GF-D8 (cell line): ENCODE results near the gene MGAT4B.
"Not testable (repeated sequence)": the region's sequence is repeated elsewhere in the genome, so short reads cannot be mapped to it uniquely, and the experiment has no call there.

Source experiments
- DNase-seq: peaks from one replicate; lab custom pipeline; 2025; lab: John Stamatoyannopoulos, UW

Gene MGAT4B

DNA sequence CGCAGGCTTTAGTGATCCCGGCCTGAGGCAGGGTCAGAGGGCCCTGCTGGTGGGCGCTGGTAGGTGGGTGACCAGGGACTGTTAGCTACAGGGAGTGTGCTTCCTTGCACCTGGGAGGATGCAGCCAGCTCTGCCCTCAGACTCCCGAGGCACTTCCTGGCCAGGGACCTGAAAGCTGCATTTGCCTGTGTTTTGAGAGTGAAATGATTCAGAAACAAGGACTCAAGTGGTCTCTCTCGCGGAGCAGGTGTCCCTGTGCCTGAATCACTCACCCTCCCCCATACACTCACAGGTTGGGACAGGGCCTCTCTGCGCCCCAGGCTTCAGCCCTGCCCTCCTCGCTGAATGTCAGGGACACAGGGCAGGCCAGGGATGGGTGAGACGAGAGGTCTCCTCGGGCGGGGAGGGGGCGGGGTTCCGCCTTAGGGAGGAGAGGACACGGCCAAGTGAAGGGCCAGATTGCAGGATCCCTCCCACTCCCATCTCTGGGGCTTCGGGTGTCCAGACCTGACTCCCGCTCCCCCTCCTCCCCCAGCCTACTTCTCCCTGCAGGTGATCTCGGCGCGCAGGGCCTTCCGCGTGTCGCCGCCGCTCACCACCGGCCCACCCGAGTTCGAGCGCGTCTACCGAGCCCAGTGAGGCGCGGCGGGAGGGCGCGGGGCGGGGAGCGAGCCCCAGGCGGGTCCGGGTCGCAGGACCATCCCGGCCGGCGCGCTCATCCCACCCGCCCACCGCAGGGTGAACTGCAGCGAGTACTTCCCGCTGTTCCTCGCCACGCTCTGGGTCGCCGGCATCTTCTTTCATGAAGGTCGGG is 11.4 kb downstream of the MGAT4B start:
- no peak for DNase-seq

DNA sequence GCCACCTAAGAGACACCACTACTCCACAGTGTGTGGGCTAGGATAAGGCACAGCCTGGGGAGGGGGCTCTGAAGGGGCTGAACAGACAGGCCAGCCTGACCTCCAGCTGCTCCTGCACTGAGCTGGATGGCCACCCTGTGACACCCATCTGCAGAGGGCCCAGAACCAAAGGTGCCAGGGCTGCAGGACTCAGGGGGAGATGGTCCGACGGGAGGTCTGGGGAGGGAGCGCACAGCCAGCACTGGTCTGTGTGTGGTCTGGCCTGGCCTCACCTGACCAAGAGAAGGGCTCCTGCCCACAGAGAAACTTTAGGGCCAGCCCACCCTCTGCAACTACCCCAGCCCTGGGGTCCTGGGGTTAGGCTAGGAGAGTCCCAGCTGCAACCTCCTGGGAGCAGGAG is 12.1 kb downstream of the MGAT4B start:
- no peak for DNase-seq

DNA sequence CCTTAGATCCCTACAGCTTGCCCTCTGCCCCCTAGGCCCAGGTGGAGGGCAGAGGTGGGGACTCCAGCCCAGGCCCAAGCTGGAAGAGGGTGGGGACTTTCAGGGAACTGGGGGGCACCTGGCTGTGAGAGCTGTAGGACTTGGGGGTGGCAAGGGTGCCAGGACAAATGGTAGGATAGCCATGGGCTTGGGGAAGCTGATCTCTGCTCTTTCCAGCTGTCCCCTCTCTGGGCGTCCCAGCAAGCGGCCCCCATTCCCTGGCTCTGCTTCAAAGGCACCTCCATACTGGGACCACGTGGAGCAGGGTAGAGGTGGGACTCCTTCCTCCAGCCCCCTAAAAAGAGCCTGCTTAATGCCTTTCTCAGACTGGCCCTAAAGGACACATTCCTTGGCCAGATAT is 12.5 kb downstream of the MGAT4B start:
- DNase-seq: no peak

DNA sequence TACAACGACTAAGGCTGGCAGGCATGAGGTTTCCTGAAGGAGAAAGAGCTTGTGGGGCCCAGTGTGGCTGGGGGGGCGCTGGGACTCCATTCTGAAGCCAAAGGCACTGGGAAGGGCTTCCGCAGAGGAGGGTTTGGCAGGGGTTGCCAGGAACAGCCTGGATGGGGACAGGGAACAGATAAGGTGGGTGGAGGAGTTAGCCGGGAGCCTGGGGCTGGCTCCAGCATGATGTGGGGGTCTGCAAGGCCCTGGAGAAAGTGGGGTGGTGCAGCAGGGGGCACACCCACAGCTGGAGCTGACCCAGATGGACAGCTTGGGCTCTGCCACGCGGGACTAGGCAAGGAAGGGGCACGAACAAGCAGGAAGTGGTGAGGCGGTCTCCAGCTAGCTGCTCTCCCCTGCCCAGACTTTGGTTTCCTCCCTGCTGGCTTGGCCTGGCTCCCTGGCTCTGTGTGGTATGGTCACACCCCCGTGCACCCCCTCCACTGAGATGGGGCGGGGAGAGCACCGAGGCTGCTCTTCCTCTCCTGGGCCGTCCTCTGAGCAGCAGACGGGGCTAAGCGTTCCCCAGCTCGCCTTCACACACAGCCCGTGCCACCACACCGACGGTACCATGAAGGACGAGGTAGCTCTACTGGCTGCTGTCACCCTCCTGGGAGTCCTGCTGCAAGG is 13.1 kb downstream of the MGAT4B start, which contains the start of gene LTC4S:
Gene LTC4S, plus strand, starts transcription at position 519 of the 672 bp plus-strand sequence. Its CDS starts 95 bp downstream, at position 614.
- DNase-seq: peak; percentile 93

- DNase-seq: no peak
Observed at GRCh38 chr5:179792612-179793467, 13.8 kb downstream of the MGAT4B start.

DNA sequence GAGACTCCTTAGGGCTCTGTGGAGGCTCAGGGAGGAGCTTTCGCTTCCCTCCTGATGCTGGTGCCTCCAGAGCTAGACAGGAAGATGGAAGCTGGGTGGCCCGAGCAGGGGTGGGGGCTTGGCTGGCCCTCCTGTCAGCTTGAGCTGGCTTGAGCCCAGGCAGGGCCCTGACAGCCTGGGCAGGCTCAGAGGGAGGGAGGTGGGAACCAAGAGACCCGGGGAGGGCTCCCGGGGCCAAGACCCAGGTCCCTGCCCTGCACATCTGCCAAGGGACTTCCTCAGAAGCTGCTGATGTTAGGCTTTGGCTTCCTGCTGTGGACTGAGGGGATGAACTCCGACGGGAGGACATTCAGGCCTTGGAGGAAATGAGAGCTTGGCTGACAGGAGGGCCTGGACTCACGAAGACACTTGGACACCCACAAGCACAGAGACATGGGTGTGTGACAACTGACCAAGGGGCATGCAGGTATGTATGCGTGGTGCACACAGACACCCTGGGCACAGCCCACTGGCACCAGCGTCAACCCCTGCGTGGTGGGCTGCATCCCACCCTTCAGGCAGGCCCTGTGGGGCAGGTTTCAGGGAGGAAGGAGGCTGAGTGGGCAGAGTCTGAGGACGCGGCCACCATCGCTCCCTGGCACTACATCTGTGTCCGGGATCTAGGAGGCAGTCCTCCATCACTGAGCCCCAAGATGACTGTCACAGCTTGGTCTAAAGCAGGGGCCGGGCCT is 14.6 kb downstream of the MGAT4B start:
- no peak for DNase-seq

DNA sequence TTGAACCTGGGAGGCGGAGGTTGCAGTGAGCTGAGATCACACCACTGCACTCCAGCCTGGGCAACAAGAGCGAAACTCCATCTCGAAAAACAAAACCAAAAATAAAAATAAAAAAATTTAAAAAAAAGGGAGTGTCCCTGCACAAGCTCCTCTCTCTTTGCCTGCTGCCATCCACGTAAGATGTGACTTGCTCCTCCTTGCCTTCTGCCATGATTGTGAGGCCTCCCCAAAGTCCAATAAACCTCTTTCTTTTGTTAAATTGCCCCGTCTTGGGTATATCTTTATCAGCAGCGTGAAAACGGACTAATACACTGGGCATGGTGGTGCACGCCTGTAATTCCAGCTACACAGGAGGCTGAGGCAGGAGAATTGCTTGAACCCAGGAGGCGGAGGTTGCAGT is 17.4 kb downstream of the MGAT4B start:
- DNase-seq: not testable (repeated sequence)

DNA sequence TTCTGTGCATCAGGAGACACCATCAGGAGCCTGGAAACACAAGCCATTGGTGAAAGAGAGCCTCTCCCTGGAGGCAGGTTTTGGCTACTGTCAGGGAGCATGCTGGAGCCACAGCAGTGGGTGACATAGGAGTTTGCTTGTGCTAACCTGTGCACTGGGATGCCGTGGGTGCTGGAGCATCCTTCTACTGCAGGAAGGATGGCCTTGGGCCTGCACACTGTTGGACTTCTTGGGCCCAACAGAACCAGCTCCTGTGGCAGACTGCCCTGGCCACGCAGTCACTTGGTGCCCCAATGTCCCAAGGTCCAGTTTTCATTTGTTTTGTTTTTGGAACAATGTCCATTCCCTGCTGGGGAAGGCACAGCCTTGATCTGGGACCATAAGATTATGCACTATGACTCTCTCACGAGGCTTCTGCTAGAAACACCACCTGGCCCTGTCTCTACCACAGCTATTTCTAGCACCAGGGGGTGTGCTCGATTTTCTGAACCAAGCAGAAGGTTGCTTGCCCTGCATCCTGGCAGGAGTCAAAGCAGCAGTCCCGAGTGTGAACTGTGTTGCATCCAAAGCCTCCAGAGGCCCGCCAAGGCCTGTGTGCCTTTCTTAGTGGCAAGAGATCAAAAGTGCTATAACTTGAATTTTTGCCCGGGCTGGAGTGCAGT is 18.3 kb downstream of the MGAT4B start:
- DNase-seq: no peak

- DNase-seq: no peak
Observed at GRCh38 chr5:179786861-179787260, 19.8 kb downstream of the MGAT4B start.

DNA sequence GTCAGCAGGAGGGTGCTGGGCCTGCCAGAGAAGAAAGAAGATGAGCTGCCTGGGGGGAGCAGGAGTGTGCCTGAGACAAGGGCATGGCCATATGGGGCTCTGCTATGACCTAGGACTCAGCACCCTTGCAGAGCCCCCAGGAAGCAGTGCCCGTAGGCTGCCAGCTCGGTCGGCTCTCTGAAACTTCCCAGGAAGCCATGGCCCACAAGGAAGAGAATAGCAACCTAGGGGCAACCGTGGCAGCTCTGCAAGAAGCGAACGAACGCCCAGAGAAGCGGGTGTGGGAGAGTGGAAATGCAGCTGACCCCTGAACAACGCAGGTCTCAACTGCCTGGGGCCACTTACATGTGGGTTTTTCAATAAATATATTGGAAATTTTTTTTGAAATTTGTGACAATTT is 23.5 kb downstream of the MGAT4B start:
- no peak for DNase-seq

DNA sequence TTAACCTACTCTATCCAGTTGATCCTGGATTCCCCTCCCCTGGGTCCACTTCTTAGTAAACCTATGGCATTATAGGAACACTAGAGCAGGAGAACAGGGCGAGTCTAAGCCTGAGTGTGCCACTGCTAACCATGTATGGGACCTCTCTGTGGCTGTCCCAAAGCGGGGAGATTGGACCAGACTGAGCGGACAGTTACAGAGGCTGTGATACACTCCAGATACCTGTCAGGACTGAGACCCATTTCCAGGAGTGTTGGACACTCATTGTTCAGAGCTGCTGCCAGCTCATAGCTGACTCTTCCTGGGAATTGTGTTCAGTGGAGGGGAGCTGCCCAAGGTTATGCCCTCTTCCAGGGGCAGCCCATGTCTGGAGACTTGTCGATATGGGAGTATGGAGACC is 24.8 kb downstream of the MGAT4B start:
- no peak for DNase-seq

DNA sequence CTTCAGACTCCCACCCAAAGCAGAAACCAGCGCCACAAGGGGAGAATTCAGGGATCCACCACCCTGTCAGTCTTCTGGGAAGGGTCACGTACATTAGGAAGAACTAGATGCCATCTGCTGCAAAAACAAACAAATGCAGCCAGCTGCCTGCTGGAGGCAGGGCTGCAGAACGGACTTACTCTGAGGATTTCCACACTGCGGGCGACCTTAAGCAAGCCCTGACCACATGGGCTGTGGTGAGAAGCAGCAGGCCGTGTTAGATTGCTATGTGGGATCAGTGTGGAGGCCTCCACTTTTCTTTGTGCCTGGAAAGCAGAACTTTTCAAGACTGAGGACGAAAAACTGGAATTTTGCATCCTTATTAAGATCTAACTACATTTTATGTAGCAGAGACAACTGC is 26.3 kb downstream of the MGAT4B start:
- peak; percentile 90 for DNase-seq

GRCh38 chr5:179779826-179780225 is 26.8 kb downstream of the MGAT4B start:
- DNase-seq: no peak

- no peak for DNase-seq
Observed at GRCh38 chr5:179778591-179778990, 28.1 kb downstream of the MGAT4B start.

DNA sequence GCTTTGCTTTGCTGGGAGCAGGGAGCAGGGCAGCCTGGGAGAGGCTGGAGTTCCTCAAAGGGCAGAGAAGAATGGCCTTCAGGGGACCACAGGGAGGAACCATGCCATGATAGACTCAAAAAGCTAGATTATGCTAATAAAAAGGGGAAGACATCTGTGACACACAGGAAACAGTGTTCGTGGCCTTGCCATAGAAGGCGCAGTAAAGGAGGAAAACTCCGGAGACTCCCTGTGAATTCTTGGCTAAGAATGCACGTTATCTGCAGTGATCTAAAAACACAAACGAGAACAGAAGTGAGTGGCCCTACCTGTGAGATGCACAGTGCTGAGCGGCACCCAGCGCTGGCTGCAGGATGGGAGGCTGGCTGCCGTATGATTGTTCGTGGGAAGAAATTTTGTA is 28.8 kb downstream of the MGAT4B start:
- DNase-seq: peak; percentile 58

GRCh38 chr5:179777456-179777855 is 29.2 kb downstream of the MGAT4B start:
- DNase-seq: no peak

DNA sequence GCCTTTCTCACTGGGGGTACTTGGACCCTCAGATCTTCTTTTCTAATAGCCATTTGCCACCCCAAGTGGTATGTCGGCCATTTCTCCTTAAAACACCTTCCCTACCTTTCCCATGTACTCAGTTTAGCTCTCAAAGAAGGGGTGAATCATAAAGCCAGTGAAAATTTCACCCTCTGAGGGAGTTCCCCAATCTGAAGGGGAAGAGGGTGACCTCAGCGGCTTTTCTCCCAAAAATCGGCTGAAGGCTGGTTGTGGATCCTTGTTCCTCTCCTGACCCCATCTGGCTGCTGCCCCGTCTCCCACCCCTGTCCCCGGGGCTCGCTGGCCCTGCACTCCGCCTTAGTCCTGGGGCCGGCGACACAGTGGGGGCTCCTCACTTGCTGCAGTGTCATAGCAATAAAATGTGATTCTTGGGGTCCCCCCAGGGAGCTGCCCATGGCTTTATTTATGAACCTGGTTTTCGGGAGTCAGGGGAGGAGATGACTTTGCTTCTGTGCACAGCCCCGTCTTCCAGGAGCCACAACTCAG is 30.2 kb downstream of the MGAT4B start:
- no peak for DNase-seq

- DNase-seq: no peak
Observed at GRCh38 chr5:179774442-179774841, 32.2 kb downstream of the MGAT4B start.

- no peak for DNase-seq
Observed at GRCh38 chr5:179773686-179774040, 33.0 kb downstream of the MGAT4B start.

GRCh38 chr5:179772351-179772750 is 34.3 kb downstream of the MGAT4B start:
- DNase-seq: peak; percentile 84

GRCh38 chr5:179771311-179771895 is 35.3 kb downstream of the MGAT4B start:
- peak; percentile 58 for DNase-seq
